ENCODE results near the gene LTK.

GRCh38 chr15:41490355-41490754 is 23.3 kb downstream of the LTK start:
- TF ChIP-seq CTCF (IDR thresholded peaks at IDR 0.05; ENCODE audit: low read length) (no peak), EZH2 (IDR thresholded peaks at IDR 0.05; ENCODE audit: borderline replicate concordance, low read length) (no peak)
